ENCODE results near the gene SCAI. TPM values are rescaled to one million over a fixed set of nuclear protein-coding genes. Genes with fewer than 3 reads are reported as not detected.

SCAI gene
- polyA plus RNA-seq, 2 of the 4 experiments (the other 2 are of a cell fraction), result 2.1 to 5.0 TPM

DNA sequence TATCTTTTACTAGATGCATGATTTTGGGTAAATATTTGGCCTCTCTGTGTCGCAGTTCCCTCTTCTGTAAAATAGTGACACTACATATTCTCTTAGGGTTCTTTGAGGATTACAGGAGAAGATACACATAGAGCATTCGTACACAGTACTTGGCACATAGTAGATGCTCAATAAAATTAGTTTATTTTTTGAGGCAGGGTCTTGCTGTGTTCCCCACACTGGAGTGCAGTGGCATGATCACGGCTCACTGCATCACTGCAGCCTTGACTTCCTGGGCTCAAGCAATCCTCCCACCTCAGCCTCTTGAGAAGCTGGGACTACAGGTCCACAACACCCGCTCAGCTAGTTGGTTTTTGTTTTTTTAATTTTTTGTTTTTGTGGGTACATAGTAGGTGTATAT, 1.6 kb downstream of the SCAI start:
- no peak overlapping the region for H3K27ac ChIP-seq
- peaks cover 9% of the 10 kb centered on the region; the same call in 2 of the 3 replicates for H3K4me1 ChIP-seq
- H3K4me3 ChIP-seq, result no peak overlapping the region
- TF ChIP-seq ZSCAN20 (CRISPR knock-in tag; IDR thresholded peaks at IDR 0.05) (no peak), SREBF2 (IDR thresholded peaks at IDR 0.05) (no peak), PHF8 (IDR thresholded peaks at IDR 0.05; ENCODE audit: borderline replicate concordance, low read depth) (no peak), HEYL (CRISPR knock-in tag; IDR thresholded peaks at IDR 0.05) (no peak)
- TF ChIP-seq, protein P1, sequence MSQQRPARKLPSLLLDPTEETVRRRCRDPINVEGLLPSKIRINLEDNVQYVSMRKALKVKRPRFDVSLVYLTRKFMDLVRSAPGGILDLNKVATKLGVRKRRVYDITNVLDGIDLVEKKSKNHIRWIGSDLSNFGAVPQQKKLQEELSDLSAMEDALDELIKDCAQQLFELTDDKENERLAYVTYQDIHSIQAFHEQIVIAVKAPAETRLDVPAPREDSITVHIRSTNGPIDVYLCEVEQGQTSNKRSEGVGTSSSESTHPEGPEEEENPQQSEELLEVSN (IDR thresholded peaks at IDR 0.05; ENCODE audit: borderline replicate concordance, low read depth), result no peak
- H3K9me3 ChIP-seq, result no peaks in the 10 kb centered on the region
- peak overlapping the region; percentile 85; the same call in 1 of the 3 replicates for H3K4me2 ChIP-seq
- WGBS (ENCODE audit: missing lambda C conversion rate), result 89% methylated on average over 4 of the region's 4 CpGs
- DNase-seq (ENCODE audit: low read depth in 1 of 2, low spot score in 1 of 2) (no peak), FAIRE-seq (no peak), ATAC-seq (no peak)
- ChIA-PET POLR2A (no interaction called here), CTCF (interaction anchor here (1.5 to 1.8 kb wide), 2 partner anchors 301 to 370 kb away, joined by 3 to 5 read pairs; partner anchors contain the start of gene NR6A1)

DNA sequence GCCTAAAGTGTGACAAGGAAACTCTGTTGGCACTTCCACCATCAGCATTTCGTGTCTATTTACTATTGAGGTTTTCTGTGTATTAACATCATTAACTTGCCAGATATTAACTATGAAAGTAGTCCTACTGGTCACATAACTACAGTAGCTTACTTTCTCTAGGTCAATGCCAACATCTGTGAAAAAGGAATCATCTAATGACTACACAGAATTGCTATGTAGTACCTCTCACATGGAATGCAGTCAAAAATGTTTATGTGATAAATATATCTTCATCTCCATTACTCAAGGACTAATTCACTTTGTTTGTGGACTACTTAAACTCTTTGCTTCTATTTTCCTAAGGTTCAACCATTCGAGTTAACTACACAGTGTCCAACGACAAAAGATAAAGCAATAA, 2.1 kb downstream of the SCAI start:
- CTCF ChIA-PET, result interaction anchor here (0.6 to 1.8 kb wide), 3 partner anchors 115 to 369 kb away, joined by 3 to 5 read pairs (median 3); no protein-coding TSS in a partner anchor

DNA sequence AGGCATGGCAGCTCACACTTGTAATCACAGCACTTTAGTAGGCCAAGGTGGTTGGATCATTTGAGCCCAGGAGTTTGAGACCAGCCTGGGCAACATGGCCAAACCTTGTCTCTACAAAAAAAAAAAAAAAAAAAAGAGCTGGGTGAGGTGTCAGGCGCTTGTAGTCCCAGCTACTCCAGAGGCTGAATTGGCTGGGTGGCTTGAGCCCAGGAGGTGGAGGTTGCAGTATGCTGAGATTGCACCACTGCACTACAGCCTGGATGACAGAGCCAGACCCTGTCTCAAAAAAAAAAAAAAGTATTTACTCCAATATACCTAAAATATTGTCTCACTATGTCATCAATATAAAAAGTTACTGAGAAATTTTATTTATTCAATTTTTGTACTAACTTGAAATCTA, 2.8 kb downstream of the SCAI start:
- DNase-seq (ENCODE audit: low read depth in 1 of 2, low spot score in 1 of 2) (no peak), FAIRE-seq (no peak), ATAC-seq (no peak)
- peaks cover 4% of the 10 kb centered on the region; the same call in 2 of the 3 replicates for H3K4me1 ChIP-seq
- ChIA-PET CTCF (interaction anchor here (0.6 to 1.4 kb wide), 5 partner anchors 116 to 816 kb away, joined by 3 read pairs; no protein-coding TSS in a partner anchor), POLR2A (no interaction called here)
- no peak overlapping the region for H3K27ac ChIP-seq
- H3K9me3 ChIP-seq, result no peaks in the 10 kb centered on the region
- H3K4me3 ChIP-seq, result no peak overlapping the region
- WGBS (ENCODE audit: missing lambda C conversion rate), result 93% methylated on average over 1 of the region's 1 CpG
- no peak overlapping the region for H3K4me2 ChIP-seq
- TF ChIP-seq EHF (CRISPR knock-in tag; IDR thresholded peaks at IDR 0.05) (no peak), POLR2AphosphoS2 (conservative IDR thresholded peaks at IDR 0.05; ENCODE audit: low read length) (no peak), ZFP36 (IDR thresholded peaks at IDR 0.05; ENCODE audit: borderline replicate concordance, partially characterized antibody) (no peak), CEBPB (IDR thresholded peaks at IDR 0.05) (no peak), CHD2 (IDR thresholded peaks at IDR 0.05; ENCODE audit: low read length, partially characterized antibody) (no peak), JUNB (IDR thresholded peaks at IDR 0.05) (no peak), RARB (CRISPR knock-in tag; IDR thresholded peaks at IDR 0.05) (no peak), ZNF302 (CRISPR knock-in tag; IDR thresholded peaks at IDR 0.05) (no peak), POLR2A (IDR thresholded peaks at IDR 0.05; ENCODE audit: low read length) (no peak), ZSCAN20 (CRISPR knock-in tag; IDR thresholded peaks at IDR 0.05) (no peak), HOXA7 (CRISPR knock-in tag; IDR thresholded peaks at IDR 0.05) (no peak), CBX2 (IDR thresholded peaks at IDR 0.05; ENCODE audit: borderline replicate concordance, low read depth) (no peak), HOXB5 (CRISPR knock-in tag; IDR thresholded peaks at IDR 0.05) (no peak)
- TF ChIP-seq, protein P2, sequence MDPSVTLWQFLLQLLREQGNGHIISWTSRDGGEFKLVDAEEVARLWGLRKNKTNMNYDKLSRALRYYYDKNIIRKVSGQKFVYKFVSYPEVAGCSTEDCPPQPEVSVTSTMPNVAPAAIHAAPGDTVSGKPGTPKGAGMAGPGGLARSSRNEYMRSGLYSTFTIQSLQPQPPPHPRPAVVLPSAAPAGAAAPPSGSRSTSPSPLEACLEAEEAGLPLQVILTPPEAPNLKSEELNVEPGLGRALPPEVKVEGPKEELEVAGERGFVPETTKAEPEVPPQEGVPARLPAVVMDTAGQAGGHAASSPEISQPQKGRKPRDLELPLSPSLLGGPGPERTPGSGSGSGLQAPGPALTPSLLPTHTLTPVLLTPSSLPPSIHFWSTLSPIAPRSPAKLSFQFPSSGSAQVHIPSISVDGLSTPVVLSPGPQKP (IDR thresholded peaks at IDR 0.05; ENCODE audit: low read depth, low read length), result no peak
- TF ChIP-seq, protein P3, sequence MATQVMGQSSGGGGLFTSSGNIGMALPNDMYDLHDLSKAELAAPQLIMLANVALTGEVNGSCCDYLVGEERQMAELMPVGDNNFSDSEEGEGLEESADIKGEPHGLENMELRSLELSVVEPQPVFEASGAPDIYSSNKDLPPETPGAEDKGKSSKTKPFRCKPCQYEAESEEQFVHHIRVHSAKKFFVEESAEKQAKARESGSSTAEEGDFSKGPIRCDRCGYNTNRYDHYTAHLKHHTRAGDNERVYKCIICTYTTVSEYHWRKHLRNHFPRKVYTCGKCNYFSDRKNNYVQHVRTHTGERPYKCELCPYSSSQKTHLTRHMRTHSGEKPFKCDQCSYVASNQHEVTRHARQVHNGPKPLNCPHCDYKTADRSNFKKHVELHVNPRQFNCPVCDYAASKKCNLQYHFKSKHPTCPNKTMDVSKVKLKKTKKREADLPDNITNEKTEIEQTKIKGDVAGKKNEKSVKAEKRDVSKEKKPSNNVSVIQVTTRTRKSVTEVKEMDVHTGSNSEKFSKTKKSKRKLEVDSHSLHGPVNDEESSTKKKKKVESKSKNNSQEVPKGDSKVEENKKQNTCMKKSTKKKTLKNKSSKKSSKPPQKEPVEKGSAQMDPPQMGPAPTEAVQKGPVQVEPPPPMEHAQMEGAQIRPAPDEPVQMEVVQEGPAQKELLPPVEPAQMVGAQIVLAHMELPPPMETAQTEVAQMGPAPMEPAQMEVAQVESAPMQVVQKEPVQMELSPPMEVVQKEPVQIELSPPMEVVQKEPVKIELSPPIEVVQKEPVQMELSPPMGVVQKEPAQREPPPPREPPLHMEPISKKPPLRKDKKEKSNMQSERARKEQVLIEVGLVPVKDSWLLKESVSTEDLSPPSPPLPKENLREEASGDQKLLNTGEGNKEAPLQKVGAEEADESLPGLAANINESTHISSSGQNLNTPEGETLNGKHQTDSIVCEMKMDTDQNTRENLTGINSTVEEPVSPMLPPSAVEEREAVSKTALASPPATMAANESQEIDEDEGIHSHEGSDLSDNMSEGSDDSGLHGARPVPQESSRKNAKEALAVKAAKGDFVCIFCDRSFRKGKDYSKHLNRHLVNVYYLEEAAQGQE (IDR thresholded peaks at IDR 0.05), result no peak

More for the DNA sequence above, 2.1 kb downstream of the SCAI start:
- no peak for FAIRE-seq
- H3K4me1 ChIP-seq, result peaks cover 8% of the 10 kb centered on the region; the same call in 2 of the 3 replicates
- TF ChIP-seq POLR2A (IDR thresholded peaks at IDR 0.05; ENCODE audit: low read length), result no peak
- TF ChIP-seq CHD4 (IDR thresholded peaks at IDR 0.05; ENCODE audit: borderline replicate concordance), result no peak
- no peak for TF ChIP-seq MYC (IDR thresholded peaks at IDR 0.05; ENCODE audit: borderline replicate concordance, low read length)
- no peak for TF ChIP-seq ZSCAN20 (CRISPR knock-in tag; IDR thresholded peaks at IDR 0.05)
- TF ChIP-seq FOSB (CRISPR knock-in tag; IDR thresholded peaks at IDR 0.05), result no peak
- TF ChIP-seq, protein P4, sequence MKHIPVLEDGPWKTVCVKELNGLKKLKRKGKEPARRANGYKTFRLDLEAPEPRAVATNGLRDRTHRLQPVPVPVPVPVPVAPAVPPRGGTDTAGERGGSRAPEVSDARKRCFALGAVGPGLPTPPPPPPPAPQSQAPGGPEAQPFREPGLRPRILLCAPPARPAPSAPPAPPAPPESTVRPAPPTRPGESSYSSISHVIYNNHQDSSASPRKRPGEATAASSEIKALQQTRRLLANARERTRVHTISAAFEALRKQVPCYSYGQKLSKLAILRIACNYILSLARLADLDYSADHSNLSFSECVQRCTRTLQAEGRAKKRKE (CRISPR knock-in tag; IDR thresholded peaks at IDR 0.05; ENCODE audit: low read depth), result no peak
- TF ChIP-seq, protein P3 (IDR thresholded peaks at IDR 0.05), result no peak
- WGBS (ENCODE audit: missing lambda C conversion rate), result 73% methylated on average over 3 of the region's 3 CpGs
- POLR2A ChIA-PET, result no interaction called here
- no peak for ATAC-seq
- no peak overlapping the region for H3K4me2 ChIP-seq
- H3K27ac ChIP-seq, result no peak overlapping the region
- DNase-seq (ENCODE audit: low read depth in 1 of 2, low spot score in 1 of 2), result no peak
- no peak overlapping the region for H3K4me3 ChIP-seq
- no peaks in the 10 kb centered on the region for H3K9me3 ChIP-seq
